Fibroblast of mammary gland (primary cell): ENCODE results near the gene SHC2.
"Not testable (repeated sequence)": the region's sequence is repeated elsewhere in the genome, so short reads cannot be mapped to it uniquely, and the experiment has no call there.

ENCODE experiments used
- DNase-seq: peaks from one replicate; pipeline ENCODE4 v3.0.0-alpha.2; 2010; ENCODE audit warnings: low read depth
- H3K4me3 ChIP-seq: 2 replicates; pipeline ENCODE4 v1.5.1; 2011; ENCODE audit warnings: low read depth, mild to moderate bottlenecking, low read length, moderate library complexity; ENCODE audit not compliant: control insufficient read depth
- TF ChIP-seq, protein P1 (sequence below): conservative IDR thresholded peaks from 2 replicates; pipeline ENCODE4 v1.5.1; 2011; ENCODE audit warnings: low read depth, low read length, inconsistent platforms; ENCODE audit not compliant: control insufficient read depth, insufficient read depth

Gene SHC2

DNA sequence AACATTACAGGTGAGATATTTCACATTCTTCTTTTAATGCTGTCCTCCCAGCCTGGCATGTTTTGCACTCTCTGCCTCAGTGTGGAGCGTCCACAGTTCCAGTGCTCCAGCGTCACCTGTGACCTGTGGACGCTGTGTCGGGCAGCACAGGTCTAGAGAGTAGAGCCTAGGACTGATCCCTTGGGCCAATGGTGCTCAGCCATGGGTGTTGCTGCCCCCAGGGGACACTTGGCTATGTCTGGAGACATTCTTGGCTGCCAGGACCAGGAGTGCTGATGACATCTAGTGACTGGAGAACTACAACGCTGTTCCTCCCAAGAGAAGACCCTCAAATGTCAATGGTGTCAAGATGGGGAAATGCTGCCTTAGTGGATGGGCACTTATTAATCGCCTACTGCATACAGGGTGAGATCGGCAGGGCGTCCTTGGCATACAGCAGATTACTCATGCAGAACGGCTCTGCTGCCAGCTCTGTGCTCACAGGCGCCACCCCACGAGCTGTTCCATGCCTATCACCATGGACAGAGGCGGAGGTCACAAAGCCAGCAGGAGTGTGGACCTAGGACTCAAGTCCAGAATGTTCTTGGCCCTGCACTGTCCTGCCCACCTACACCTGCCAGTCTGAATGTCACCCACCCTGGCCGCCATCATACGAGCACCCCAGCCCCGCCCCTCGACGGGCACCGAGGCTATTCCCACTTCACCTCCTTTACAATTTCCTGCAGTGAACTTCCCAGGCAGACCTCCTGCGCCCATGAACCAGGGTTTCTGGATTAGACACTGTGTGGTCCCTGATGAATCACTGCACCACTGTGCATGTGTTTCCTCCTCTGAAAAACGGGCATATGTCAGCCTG lies 21.6 kb upstream of the SHC2 start:
- no peak for DNase-seq

DNA sequence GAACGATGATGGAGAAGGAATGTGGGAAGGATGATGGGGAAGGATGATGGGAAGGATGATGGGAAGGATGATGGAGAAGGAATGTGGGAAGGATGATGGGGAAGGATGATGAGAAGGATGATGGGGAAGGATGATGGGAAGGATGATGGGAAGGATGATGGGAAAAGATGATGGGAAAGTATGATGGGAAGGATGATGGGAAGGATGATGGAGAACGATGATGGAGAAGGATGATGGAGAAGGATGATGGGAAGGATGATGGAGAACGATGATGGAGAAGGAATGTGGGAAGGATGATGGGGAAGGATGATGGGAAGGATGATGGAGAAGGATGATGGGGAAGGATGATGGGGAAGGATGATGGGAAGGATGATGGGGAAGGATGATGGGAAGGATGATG lies 20.3 kb upstream of the SHC2 start:
- not testable (repeated sequence) for DNase-seq, H3K4me3 ChIP-seq

More for the DNA sequence above, 21.6 kb upstream of the SHC2 start:
- TF ChIP-seq, protein P1, sequence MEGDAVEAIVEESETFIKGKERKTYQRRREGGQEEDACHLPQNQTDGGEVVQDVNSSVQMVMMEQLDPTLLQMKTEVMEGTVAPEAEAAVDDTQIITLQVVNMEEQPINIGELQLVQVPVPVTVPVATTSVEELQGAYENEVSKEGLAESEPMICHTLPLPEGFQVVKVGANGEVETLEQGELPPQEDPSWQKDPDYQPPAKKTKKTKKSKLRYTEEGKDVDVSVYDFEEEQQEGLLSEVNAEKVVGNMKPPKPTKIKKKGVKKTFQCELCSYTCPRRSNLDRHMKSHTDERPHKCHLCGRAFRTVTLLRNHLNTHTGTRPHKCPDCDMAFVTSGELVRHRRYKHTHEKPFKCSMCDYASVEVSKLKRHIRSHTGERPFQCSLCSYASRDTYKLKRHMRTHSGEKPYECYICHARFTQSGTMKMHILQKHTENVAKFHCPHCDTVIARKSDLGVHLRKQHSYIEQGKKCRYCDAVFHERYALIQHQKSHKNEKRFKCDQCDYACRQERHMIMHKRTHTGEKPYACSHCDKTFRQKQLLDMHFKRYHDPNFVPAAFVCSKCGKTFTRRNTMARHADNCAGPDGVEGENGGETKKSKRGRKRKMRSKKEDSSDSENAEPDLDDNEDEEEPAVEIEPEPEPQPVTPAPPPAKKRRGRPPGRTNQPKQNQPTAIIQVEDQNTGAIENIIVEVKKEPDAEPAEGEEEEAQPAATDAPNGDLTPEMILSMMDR: no peak
- H3K4me3 ChIP-seq: no peak overlapping the region

DNA sequence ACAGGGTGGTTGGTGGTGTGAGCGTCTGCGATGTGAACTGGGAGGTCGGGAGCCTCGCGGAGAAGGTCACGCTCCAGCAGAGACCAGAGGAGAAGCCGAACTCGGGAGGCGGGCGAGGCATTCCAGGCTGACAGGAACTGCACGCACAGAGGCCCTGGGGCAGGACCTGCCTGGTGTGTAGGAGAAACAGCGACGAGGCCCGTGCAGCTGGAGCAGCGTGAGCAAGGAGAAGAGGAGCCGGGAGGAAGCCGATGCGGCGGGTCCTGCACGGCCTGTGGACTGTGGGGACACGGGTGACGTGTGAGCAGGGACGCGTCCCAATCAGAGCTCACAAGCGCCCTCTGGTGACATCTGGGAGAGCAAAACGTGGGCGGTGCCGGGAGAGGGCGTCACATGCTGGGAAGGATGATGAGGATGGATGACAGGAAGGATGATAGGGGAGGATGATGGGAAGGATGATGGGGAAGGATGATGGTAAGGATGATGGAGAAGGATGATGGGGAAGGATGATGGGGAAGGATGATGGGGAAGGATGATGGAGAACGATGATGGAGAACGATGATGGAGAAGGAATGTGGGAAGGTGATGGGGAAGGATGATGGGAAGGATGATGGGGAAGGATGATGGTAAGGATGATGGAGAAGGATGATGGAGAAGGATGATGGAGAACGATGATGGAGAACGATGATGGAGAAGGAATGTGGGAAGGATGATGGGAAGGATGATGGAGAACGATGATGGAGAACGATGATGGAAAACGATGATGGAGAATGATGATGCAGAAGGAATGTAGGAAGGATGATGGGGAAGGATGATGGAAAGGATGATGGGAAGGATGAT lies 19.4 kb upstream of the SHC2 start:
- no peak overlapping the region for H3K4me3 ChIP-seq
- TF ChIP-seq, protein P1: peak; percentile 38
- DNase-seq: peak; percentile 55

DNA sequence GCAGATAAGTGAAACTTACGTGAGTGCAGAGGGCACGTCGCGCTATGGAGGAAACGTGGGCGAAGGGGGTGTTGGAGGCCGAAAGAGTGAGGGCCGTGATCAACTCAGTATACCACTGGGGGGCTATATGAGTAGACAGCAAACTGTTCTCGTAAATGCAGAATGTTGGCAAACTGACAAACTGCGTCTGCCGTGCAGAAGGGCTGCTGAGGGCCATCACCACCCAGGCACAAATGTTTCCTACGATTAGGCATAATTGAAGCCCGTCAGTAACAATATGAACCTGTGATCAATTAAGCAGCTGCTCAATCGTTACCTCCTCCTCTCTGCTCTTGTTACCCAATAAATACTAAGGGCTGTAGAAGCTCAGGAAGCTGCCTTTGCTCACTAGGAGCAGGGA lies 18.1 kb upstream of the SHC2 start:
- TF ChIP-seq, protein P1: no peak
- H3K4me3 ChIP-seq: no peak overlapping the region
- no peak for DNase-seq

DNA sequence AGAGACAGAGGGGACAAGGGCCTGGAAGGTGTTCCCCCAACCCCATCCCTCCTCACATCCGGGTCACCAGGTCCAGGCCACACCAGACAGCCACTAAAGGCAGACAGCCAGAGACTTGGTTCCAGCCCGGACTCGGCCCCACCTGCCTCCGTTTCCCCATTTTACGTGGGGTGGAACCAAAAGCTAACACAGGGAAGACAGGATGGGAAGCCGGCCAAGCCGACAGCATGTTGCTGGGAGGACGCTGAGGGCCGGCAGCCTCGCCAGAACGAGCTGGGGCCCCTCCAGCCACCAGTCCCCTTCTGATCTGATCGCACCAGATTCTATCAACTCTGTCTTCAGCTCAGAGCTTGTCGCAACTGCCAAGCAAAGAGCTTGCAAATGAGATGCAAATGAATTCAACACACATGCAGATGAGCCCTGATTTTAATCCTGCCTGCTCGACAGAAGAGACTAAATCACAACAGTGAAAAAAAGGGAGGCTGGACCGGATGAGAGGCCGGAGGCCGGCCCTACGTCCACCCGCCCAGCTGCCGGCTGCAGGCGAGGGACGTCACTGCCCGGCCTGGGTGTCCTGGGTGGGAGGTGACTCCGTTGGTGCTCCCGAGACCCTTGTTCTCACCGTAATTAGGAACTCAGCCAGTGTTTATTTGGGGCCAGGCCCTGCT lies 17.5 kb upstream of the SHC2 start:
- no peak overlapping the region for H3K4me3 ChIP-seq
- TF ChIP-seq, protein P1: no peak
- no peak for DNase-seq

DNA sequence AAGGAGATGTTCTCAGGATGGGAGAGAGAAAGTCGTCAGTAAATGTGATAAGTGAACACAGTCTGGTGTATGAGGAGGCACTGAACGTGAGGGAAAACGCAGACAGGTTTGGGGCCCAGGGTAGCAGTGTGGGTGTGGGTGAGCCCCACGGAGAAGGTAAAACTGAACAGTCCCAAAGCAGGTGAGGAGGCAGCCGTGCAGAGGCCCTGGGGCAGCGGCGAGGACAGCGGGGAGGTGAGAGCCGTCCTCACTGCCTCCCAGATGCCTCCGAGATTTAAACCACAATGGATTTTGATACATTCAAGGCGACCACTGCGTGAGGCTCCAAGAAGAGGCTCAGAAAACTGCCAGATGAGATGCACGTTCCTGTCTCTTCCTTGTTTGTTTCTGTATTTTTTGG lies 14.5 kb upstream of the SHC2 start:
- TF ChIP-seq, protein P1: no peak

More for the DNA sequence above, 14.5 kb upstream of the SHC2 start:
- DNase-seq: no peak
- no peak overlapping the region for H3K4me3 ChIP-seq
